Adipocyte (in vitro differentiated cells): ENCODE measurements around the gene OTP.

Source experiments
- DNase-seq: peaks from one replicate; pipeline ENCODE4 v3.0.0-alpha.2; 2015; ENCODE audit warnings: low read depth
- H3K27me3 ChIP-seq: replicated peaks from 2 replicates; pipeline ENCODE4 v1.7.0; 2013; ENCODE audit warnings: mild to moderate bottlenecking, low read length, moderate library complexity; ENCODE audit not compliant: control insufficient read depth, insufficient read depth
- H3K36me3 ChIP-seq: 2 replicates; pipeline ENCODE4 v1.7.0; 2013; ENCODE audit warnings: low read length, mild to moderate bottlenecking, moderate library complexity; ENCODE audit not compliant: control insufficient read depth, insufficient read depth, severe bottlenecking
- H3K4me1 ChIP-seq: 2 replicates; pipeline ENCODE4 v1.7.0; 2013; ENCODE audit warnings: mild to moderate bottlenecking, low read length, moderate library complexity; ENCODE audit not compliant: control insufficient read depth, insufficient read depth
- H3K4me3 ChIP-seq: 2 replicates; pipeline ENCODE4 v1.7.0; 2013; ENCODE audit warnings: mild to moderate bottlenecking, low read length, moderate library complexity
- H3K9ac ChIP-seq: 2 replicates; pipeline ENCODE4 v1.7.0; 2013; ENCODE audit warnings: mild to moderate bottlenecking, low read length, moderate library complexity
- H3K9me3 ChIP-seq: 2 replicates; pipeline ENCODE4 v1.7.0; 2013; ENCODE audit warnings: mild to moderate bottlenecking, low read length, moderate library complexity; ENCODE audit not compliant: control insufficient read depth

Gene OTP

DNA sequence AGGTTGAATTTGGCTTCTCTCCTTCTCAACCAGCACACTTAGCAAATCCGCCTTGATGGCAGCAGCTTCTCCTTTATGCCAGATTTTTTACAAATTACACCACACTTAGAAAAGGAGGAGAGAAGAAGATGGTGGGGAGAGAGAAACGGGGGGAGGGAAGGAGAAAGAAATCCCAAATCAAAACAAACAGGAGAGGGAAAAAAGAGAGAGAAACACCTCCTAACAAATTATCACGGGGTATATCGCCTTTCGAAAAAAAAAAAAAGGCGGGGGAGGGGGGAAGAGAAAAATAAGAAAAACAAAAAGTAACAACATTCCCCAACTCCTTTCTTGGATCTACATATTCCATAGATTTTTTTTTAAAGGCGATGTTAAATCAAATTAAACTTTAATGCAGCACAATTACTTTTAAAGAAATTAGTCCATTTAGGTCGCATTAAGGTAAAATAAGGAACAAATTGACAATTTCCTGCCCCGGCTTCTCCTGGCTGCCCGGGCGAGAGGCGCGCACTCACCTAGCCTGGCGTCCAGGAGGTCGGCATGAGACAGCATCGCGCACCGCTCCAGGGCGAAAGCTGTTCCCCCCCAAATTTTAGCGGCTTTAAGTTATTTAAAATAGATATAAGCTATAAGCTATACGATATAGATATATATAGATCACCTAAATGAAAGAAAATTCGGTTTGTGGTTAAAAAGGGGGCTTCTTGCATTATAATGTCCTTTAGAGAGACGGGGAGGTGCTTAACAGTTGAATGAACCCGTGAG lies at the start of gene OTP:
TSS of gene OTP (minus strand) at position 716 of the 765 bp plus-strand sequence. CDS start at position 552, 164 bp downstream.
- DNase-seq = no peak
- Histone ChIP-seq H3K36me3 (no peaks in the 10 kb centered on the region), H3K27me3 (peaks cover 100% of the 10 kb centered on the region), H3K9ac (no peak within 1 kb of the TSS), H3K4me1 (no peaks in the 10 kb centered on the region), H3K4me3 (no peak within 1 kb of the TSS), H3K9me3 (peaks cover 4% of the 10 kb centered on the region)

DNA sequence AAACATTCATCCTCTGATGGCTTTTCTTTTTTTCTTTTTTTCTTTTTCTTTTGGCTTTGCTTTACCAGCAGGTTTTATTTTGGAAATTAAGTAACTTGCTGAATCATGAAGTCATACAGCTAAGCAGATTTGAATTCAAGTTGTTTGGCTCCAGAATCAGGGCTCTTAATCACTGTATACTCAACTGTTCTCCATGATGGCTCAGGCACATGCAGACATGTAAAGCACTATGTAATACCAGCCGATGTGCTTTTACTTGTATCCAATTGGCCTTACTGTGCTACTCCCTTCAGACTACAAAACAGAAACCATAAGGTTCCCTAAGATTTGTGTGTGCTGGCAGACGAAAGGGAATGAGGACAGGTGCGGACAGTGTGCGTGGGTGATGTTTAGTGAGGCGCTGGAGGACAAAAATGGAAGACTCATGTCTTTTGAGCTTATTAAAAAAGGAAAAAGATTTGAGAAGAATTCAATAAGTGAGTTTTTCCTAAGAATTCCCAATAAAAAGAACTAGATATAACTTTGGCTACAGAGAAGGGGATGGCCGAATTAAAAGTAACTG lies 44.7 kb upstream of the OTP start:
- Histone ChIP-seq H3K4me3 (peak overlapping the region; percentile 19), H3K4me1 (peaks cover 9% of the 10 kb centered on the region), H3K27me3 (no peaks in the 10 kb centered on the region), H3K9me3 (no peaks in the 10 kb centered on the region), H3K36me3 (peaks cover 10% of the 10 kb centered on the region), H3K9ac (no peak overlapping the region)
- DNase-seq = no peak

DNA sequence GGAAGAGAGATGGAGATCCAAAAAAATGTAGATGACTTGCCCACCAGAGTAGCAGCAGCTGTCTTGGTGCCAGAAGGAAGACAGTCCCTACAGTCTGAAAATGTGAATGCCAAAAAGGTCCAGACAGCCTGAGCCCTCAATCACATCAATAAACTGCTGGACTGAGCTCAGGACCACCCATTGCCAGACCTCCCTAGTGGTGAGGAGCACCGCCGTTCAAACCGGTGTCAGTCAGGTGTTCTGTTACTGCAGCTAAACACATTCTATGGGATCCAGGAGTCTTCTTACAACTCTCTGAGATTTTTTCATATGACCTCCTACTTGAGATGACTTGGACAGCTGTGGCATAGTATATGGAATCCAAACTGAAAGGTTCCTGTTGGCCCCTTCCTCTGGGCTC lies 32.0 kb upstream of the OTP start:
- H3K36me3 ChIP-seq = no peaks in the 10 kb centered on the region
- DNase-seq = no peak
- peaks cover 4% of the 10 kb centered on the region for H3K9me3 ChIP-seq
- H3K4me3 ChIP-seq = no peak overlapping the region
- H3K4me1 ChIP-seq = peaks cover 10% of the 10 kb centered on the region
- no peak overlapping the region for H3K9ac ChIP-seq
- no peaks in the 10 kb centered on the region for H3K27me3 ChIP-seq

DNA sequence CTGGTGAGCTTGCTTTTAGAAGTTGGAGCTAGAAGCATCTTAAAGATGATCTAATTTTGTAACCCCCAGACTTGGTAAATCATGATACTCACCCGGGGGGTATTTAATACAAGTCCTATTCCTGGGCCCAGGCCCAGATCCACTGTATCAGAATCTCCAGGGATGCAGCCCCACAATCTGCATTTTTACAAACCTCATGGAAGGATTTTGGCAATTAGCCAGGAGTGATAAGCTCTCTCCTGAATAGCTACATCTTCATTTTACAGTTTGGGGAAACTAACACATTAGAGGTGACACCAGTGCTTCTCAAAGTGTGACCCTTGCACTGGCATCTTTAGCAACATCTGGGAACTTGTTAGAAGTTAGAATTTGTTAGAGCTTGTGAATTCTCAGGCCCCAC lies 31.2 kb upstream of the OTP start:
- Histone ChIP-seq H3K36me3 (no peaks in the 10 kb centered on the region), H3K4me3 (no peak overlapping the region), H3K27me3 (no peaks in the 10 kb centered on the region), H3K4me1 (peaks cover 10% of the 10 kb centered on the region), H3K9me3 (no peaks in the 10 kb centered on the region), H3K9ac (no peak overlapping the region)
- DNase-seq = no peak

DNA sequence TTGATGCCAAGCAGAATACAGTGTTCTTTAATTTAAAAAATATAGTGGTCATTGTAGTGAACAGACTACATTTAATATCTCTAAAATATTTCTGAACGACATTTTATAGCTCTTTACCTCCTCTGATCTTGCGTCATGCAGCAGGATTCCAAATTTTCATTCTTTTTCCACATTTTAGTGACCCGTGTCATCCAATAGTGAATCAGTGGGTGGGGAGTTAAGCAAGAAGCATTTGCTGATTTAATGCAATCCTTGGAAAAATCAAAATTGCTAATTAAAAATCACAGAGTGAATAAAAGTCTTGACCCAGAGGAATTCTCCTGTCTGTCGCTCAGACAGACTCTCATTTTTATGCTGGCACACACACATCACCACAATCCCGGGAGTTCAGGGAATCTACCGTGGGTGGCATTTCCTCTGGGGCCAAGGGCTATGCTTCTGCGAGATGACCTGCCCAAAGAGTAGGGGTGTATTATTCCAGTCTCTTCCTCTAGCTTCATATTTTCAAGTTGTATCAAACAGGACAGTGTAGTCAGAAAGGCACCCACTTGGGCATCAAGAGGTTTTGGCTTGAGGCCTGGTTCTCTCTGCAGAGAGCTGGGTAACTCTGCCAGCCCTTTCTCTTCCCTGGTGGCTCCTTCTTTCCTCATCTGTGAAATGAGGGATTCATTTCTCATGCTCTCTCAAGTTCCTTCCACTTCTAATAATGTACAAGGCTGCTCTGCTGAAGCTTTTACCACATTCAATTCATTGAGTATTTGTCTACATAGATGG lies 24.8 kb upstream of the OTP start:
- peak overlapping the region; percentile 4 for H3K4me3 ChIP-seq
- H3K27me3 ChIP-seq = no peaks in the 10 kb centered on the region
- no peak overlapping the region for H3K9ac ChIP-seq
- H3K36me3 ChIP-seq = no peaks in the 10 kb centered on the region
- peaks cover 13% of the 10 kb centered on the region for H3K4me1 ChIP-seq
- H3K9me3 ChIP-seq = no peaks in the 10 kb centered on the region
- peak; percentile 39 for DNase-seq

DNA sequence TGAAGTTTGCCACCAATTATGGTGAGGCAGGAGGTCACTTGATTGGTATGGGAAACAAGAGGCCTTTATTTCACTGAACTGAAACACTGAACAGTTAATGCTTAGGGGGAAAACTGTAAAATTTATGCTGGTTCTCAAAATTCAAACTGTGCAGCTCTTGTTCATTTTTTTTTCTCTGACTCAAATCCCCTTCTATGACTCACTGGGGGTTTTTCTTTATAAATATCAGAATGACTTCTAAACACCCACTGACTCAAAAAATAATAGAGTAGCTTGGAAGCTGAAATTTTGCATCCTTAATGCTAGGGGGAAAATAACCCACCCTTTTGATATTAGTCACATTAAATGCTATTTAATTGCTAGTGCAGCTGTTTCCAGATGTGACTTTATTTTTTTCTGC lies 24.1 kb upstream of the OTP start:
- Histone ChIP-seq H3K4me3 (no peak overlapping the region), H3K27me3 (no peaks in the 10 kb centered on the region), H3K36me3 (no peaks in the 10 kb centered on the region), H3K9me3 (no peaks in the 10 kb centered on the region), H3K9ac (no peak overlapping the region), H3K4me1 (peaks cover 13% of the 10 kb centered on the region)
- no peak for DNase-seq

DNA sequence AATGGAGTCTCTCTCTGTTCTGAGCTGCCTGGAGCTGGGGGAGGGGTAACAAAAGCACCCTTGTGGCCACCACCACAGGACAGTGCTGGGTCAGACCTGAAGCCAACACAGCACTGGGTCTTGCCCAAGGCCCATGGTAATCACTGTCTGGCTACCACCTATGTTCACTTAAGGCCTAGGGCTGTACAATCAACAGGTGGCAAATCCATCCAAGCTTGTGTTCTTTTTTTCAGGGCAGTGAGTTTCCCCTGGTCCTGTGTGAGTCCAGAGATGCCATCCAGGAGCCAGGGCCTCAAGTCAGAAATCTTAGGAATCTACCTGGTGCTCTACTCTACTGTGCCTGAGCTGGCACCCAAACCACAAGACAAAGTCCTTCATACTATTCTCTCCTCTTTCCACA lies 20.1 kb upstream of the OTP start:
- H3K9me3 ChIP-seq = peaks cover 2% of the 10 kb centered on the region
- DNase-seq = no peak
- H3K27me3 ChIP-seq = no peaks in the 10 kb centered on the region
- H3K9ac ChIP-seq = no peak overlapping the region
- no peaks in the 10 kb centered on the region for H3K36me3 ChIP-seq
- H3K4me1 ChIP-seq = peaks cover 12% of the 10 kb centered on the region
- no peak overlapping the region for H3K4me3 ChIP-seq

DNA sequence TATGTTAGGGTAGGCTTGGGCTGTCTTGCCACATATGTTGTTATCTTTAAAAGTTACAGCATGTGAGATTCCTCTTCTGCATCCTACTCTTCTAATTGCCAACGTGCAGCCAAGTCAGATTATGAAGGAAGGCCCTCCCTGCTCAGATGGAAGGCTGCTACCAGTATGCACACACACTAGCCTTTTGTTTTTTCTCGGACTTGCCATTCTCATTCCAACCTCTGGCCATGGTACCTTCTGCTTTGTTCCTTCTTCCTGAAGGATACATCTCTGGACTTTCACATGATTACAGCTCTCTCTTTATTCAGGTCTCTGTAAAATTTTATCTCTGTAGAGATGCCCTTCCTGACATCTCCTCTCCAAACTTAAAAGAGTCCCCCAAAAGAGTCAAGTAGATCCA lies 12.8 kb upstream of the OTP start:
- Histone ChIP-seq H3K36me3 (no peaks in the 10 kb centered on the region), H3K27me3 (peaks cover 58% of the 10 kb centered on the region), H3K4me3 (no peak overlapping the region), H3K9me3 (peaks cover 2% of the 10 kb centered on the region), H3K4me1 (no peaks in the 10 kb centered on the region), H3K9ac (no peak overlapping the region)
- no peak for DNase-seq

DNA sequence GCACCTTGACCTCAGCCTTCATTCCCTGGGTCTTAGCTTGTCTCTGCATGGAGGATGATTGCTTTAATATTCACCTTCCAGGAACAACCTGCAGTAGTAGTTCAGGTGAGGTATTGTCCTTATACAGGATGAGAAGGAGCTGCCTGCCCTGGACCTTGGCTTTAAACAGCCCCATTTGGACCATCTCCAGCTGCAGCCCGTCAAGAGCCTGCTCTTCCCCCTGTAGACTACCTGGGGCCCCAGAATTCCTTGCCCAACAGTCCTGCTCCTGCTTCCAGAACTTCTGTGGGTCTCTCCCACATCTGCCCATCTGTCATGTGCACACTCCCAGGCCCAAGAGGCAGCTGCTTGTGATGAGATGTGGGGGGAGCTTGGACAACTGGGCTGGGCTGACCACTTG lies 12.2 kb upstream of the OTP start:
- no peak for DNase-seq
- H3K27me3 ChIP-seq = peaks cover 65% of the 10 kb centered on the region
- H3K4me3 ChIP-seq = no peak overlapping the region
- H3K9me3 ChIP-seq = peaks cover 2% of the 10 kb centered on the region
- H3K4me1 ChIP-seq = no peaks in the 10 kb centered on the region
- no peak overlapping the region for H3K9ac ChIP-seq
- no peaks in the 10 kb centered on the region for H3K36me3 ChIP-seq

DNA sequence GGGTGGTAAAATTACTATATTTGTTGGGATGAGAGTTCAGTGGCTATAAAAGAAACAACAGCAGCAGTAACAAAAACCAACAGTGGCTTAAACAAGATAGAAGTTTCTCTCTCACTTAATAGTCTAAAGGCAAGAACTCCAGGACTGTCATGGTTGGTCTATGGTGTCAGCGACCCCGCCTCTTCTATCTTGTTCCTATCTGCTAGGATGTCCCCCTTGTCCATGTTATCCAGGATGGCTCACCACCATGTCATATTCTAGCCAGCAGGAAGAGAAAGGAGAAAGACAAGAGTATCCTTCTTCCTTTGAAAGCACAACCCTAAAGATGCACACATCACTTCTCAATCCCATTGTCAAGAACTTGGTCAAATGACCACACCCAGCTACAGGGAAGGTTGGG lies 11.3 kb upstream of the OTP start:
- Histone ChIP-seq H3K9ac (no peak overlapping the region), H3K4me1 (no peaks in the 10 kb centered on the region), H3K9me3 (no peaks in the 10 kb centered on the region), H3K36me3 (no peaks in the 10 kb centered on the region), H3K4me3 (no peak overlapping the region), H3K27me3 (peaks cover 68% of the 10 kb centered on the region)
- no peak for DNase-seq

DNA sequence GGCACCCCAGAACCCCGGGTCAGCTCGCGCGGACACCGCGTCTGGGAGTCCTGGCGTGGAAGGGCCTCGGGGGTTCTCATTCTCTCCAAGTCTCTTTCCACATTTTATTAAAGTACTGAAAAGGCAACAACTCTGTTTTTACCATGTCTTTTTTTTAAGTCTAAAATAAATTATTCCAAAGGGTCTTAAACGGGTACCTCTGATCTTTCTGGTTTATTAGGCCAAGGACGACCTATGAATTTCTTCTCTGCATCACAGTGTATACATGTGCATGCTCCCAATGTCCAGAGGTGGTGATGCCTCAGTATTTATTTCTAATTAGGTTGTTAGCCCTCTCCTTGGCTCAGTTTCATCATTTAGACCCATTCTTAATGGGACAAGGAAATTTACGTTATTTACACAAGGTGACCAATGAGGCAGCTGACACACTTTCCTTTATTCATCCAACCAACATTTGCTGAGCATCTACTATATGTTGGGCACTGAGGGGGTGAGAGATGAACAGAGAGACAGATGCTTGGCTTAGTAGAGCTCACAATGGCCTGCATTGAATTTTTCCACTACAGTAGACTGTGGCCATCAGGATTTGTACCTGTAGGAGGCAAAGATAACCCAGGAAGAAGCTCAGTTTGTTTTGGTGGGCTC lies 7.6 kb upstream of the OTP start:
- Histone ChIP-seq H3K4me3 (no peak overlapping the region), H3K36me3 (no peaks in the 10 kb centered on the region), H3K27me3 (peaks cover 92% of the 10 kb centered on the region), H3K9ac (no peak overlapping the region), H3K4me1 (no peaks in the 10 kb centered on the region), H3K9me3 (no peaks in the 10 kb centered on the region)
- no peak for DNase-seq
